GM23248 (cell line): ENCODE results near the gene SULT4A1. TPM values are rescaled to one million over a fixed set of nuclear protein-coding genes. Genes with fewer than 3 reads are reported as not detected.

Source experiments
- DNase-seq: peaks from one replicate; pipeline ENCODE4 v3.0.0-alpha.2; 2015
- H2AFZ ChIP-seq: fragments of 200-600 bp; sonication (generic); 2 replicates; pipeline ENCODE4 v1.6.1; 2016; ENCODE audit warnings: antibody characterized with exemption
- H3F3A ChIP-seq: fragments of 200-600 bp; sonication (generic); 2 replicates; pipeline ENCODE4 v1.6.1; 2016; ENCODE audit warnings: mild to moderate bottlenecking, antibody characterized with exemption, mixed run types; ENCODE audit not compliant: insufficient read depth
- H3K27ac ChIP-seq: fragments of 200-600 bp; sonication (generic); 2 replicates; pipeline ENCODE4 v1.5.1; 2016; ENCODE audit warnings: mild to moderate bottlenecking
- H3K27me3 ChIP-seq: fragments of 200-600 bp; sonication (generic); replicated peaks from 2 replicates; pipeline ENCODE4 v1.6.1; 2016; ENCODE audit warnings: mild to moderate bottlenecking; ENCODE audit not compliant: insufficient read depth
- H3K36me3 ChIP-seq: fragments of 200-600 bp; sonication (generic); 2 replicates; pipeline ENCODE4 v1.6.1; 2016; ENCODE audit warnings: low read depth, mild to moderate bottlenecking
- H3K4me1 ChIP-seq: fragments of 200-600 bp; sonication (generic); 2 replicates; pipeline ENCODE4 v1.6.1; 2016; ENCODE audit warnings: mild to moderate bottlenecking; ENCODE audit not compliant: insufficient read depth
- H3K4me2 ChIP-seq: fragments of 200-600 bp; sonication (generic); one replicate; pipeline ENCODE4 v1.6.1; 2016; ENCODE audit warnings: mild to moderate bottlenecking; ENCODE audit not compliant: unreplicated experiment
- H3K4me3 ChIP-seq: fragments of 200-600 bp; sonication (generic); 2 replicates; pipeline ENCODE4 v1.5.1; 2016; ENCODE audit warnings: mild to moderate bottlenecking
- H3K79me2 ChIP-seq: fragments of 200-600 bp; sonication (generic); 2 replicates; pipeline ENCODE4 v1.6.1; 2016; ENCODE audit warnings: mild to moderate bottlenecking; ENCODE audit not compliant: insufficient read depth
- H3K9ac ChIP-seq: fragments of 200-600 bp; sonication (generic); 2 replicates; pipeline ENCODE4 v1.6.1; 2016; ENCODE audit warnings: mild to moderate bottlenecking
- H3K9me2 ChIP-seq: fragments of 200-600 bp; sonication (generic); 2 replicates; pipeline ENCODE4 v1.6.1; 2016; ENCODE audit warnings: mixed run types, mild to moderate bottlenecking, moderate library complexity; ENCODE audit not compliant: insufficient read depth
- H3K9me3 ChIP-seq: fragments of 200-600 bp; sonication (generic); one replicate; pipeline ENCODE4 v1.6.1; 2017; ENCODE audit warnings: low read depth
- H4K20me1 ChIP-seq: fragments of 200-600 bp; sonication (generic); 2 replicates; pipeline ENCODE4 v1.6.0; 2016; ENCODE audit not compliant: insufficient read depth
- EZH2 ChIP-seq: fragments of 200-600 bp; sonication (generic); IDR thresholded peaks from 2 replicates; pipeline ENCODE4 v1.6.1; 2018; ENCODE audit warnings: antibody characterized with exemption, mild to moderate bottlenecking; ENCODE audit not compliant: insufficient read depth, poor library complexity, severe bottlenecking
- EZH2phosphoT487 ChIP-seq: fragments of 200-600 bp; sonication (generic); IDR thresholded peaks from 2 replicates; pipeline ENCODE4 v1.6.1; 2018; ENCODE audit warnings: antibody characterized with exemption, moderate library complexity, mild to moderate bottlenecking, low read depth; ENCODE audit not compliant: insufficient read depth
- WGBS, 2 experiments: methylation state at CpG; one replicate each; pipeline ENCODE4 v1.1.6; 2015 to 2017; ENCODE audit warnings: low lambda C conversion rate in 2 of 2, low coverage in 1 of 2; ENCODE audit errors: missing lambda C conversion rate in 2 of 2; 5-methylcytosine and 5-hydroxymethylcytosine counted together
- in situ Hi-C: fragments of 300-500 bp; cut with MboI; formaldehyde crosslinking; loops from 2 replicates; pipeline ENCODE4 v1.15.0; 2020
- polyA plus RNA-seq: library from polyadenylated mRNA; unstranded; fragments of >200 nt; fragmentation: Nextera tagmentation; extraction: Ambion mirVana; gene quantifications from 2 replicates; pipeline ENCODE4 v1.2.1, GENCODE V29; 2016
- total RNA-seq: library from RNA; depleted of rRNA; stranded (reverse); fragments of >200 nt; shearing (Covaris generic); gene quantifications from 2 replicates; pipeline ENCODE4 v1.2.3, GENCODE V29; 2014; rRNA removed

SULT4A1 gene
- total RNA-seq (not detected in 2 replicates), polyA plus RNA-seq (not detected in 2 replicates)

GRCh38 chr22:43862074-43862881, at the start of gene SULT4A1:
SULT4A1 (minus strand) TSS chr22:43862513; CDS start chr22:43862382, 131 bp downstream.
- no peaks in the 10 kb centered on the region for H3K79me2 ChIP-seq
- no peaks in the 10 kb centered on the region for H4K20me1 ChIP-seq
- in situ Hi-C loops, result no loop called here
- DNase-seq, result peak; percentile 46
- H3K4me3 ChIP-seq, result no peak within 1 kb of the TSS
- H3K9ac ChIP-seq, result no peak within 1 kb of the TSS
- no peaks in the 10 kb centered on the region for H3F3A ChIP-seq
- H3K9me2 ChIP-seq, result no peaks in the 10 kb centered on the region
- no peaks in the 10 kb centered on the region for H3K36me3 ChIP-seq
- H3K9me3 ChIP-seq, result no peaks in the 10 kb centered on the region
- peaks cover 47% of the 10 kb centered on the region for H3K27me3 ChIP-seq
- TF ChIP-seq EZH2 (no peak), EZH2phosphoT487 (no peak)
- 3 to 4% methylated on average over 16 to 68 of the region's 121 CpGs for WGBS, 2 experiments
- H3K4me1 ChIP-seq, result no peaks in the 10 kb centered on the region
- H3K27ac ChIP-seq, result no peak within 1 kb of the TSS
- H2AFZ ChIP-seq, result no peak within 1 kb of the TSS
- H3K4me2 ChIP-seq, result no peak within 1 kb of the TSS

GRCh38 chr22:43911351-43911750, 49.0 kb upstream of the SULT4A1 start:
- H3K27ac ChIP-seq, result no peak overlapping the region
- in situ Hi-C loops, result no loop called here
- TF ChIP-seq EZH2, result no peak
- TF ChIP-seq EZH2phosphoT487, result no peak
- H2AFZ ChIP-seq, result no peak overlapping the region
- no peak for DNase-seq
- H3K4me1 ChIP-seq, result no peaks in the 10 kb centered on the region
- H3K4me2 ChIP-seq, result no peak overlapping the region
- no peaks in the 10 kb centered on the region for H3K9me3 ChIP-seq
- H3K9ac ChIP-seq, result no peak overlapping the region
- WGBS, 2 experiments, result 9 to 24% methylated on average over 4 of the region's 4 CpGs
- H3F3A ChIP-seq, result no peaks in the 10 kb centered on the region
- H3K4me3 ChIP-seq, result no peak overlapping the region
- H3K36me3 ChIP-seq, result no peaks in the 10 kb centered on the region
- no peaks in the 10 kb centered on the region for H3K79me2 ChIP-seq
- no peaks in the 10 kb centered on the region for H3K9me2 ChIP-seq
- H4K20me1 ChIP-seq, result no peaks in the 10 kb centered on the region
- peaks cover 4% of the 10 kb centered on the region; the same call in 1 of the 2 replicates for H3K27me3 ChIP-seq

GRCh38 chr22:43910178-43910695, 47.9 kb upstream of the SULT4A1 start:
- TF ChIP-seq EZH2phosphoT487 (no peak), EZH2 (no peak)
- H3K27ac ChIP-seq, result no peak overlapping the region
- in situ Hi-C loops, result no loop called here

GRCh38 chr22:43909708-43910107, 47.4 kb upstream of the SULT4A1 start:
- Histone ChIP-seq H3K4me3 (no peak overlapping the region), H3K9me3 (no peaks in the 10 kb centered on the region), H4K20me1 (no peaks in the 10 kb centered on the region), H3K9ac (no peak overlapping the region), H2AFZ (no peak overlapping the region), H3K9me2 (no peaks in the 10 kb centered on the region), H3K4me1 (no peaks in the 10 kb centered on the region), H3K79me2 (no peaks in the 10 kb centered on the region), H3K36me3 (no peaks in the 10 kb centered on the region), H3K27me3 (peaks cover 12% of the 10 kb centered on the region; the same call in 1 of the 2 replicates), H3K4me2 (no peak overlapping the region), H3K27ac (no peak overlapping the region), H3F3A (no peaks in the 10 kb centered on the region)
- TF ChIP-seq EZH2phosphoT487 (no peak), EZH2 (no peak)
- in situ Hi-C loops, result no loop called here
- 38 to 40% methylated on average over 1 of the region's 1 CpG for WGBS, 2 experiments
- DNase-seq, result no peak

More at GRCh38 chr22:43910178-43910695, 47.9 kb upstream of the SULT4A1 start:
- no peak overlapping the region for H2AFZ ChIP-seq
- H3K4me2 ChIP-seq, result no peak overlapping the region
- peaks cover 12% of the 10 kb centered on the region; the same call in 1 of the 2 replicates for H3K27me3 ChIP-seq
- no peaks in the 10 kb centered on the region for H3K4me1 ChIP-seq
- H3K9me2 ChIP-seq, result no peaks in the 10 kb centered on the region
- no peak overlapping the region for H3K4me3 ChIP-seq
- H3K9me3 ChIP-seq, result no peaks in the 10 kb centered on the region
- H3K79me2 ChIP-seq, result no peaks in the 10 kb centered on the region
- H4K20me1 ChIP-seq, result no peaks in the 10 kb centered on the region
- DNase-seq, result no peak
- 14 to 16% methylated on average over 4 to 6 of the region's 6 CpGs for WGBS, 2 experiments
- H3K36me3 ChIP-seq, result no peaks in the 10 kb centered on the region
- H3K9ac ChIP-seq, result no peak overlapping the region
- no peaks in the 10 kb centered on the region for H3F3A ChIP-seq
